Measurements from ENCODE around the gene ST6GALNAC3.

Gene ST6GALNAC3

GRCh38 chr1:76162254-76162653, 87.7 kb downstream of the ST6GALNAC3 start:
- no peak for TF ChIP-seq CTCF (IDR thresholded peaks at IDR 0.05; ENCODE audit: low read depth, low read length, missing control alignments)
- DNase-seq (ENCODE audit: low read depth) = no peak
- in situ Hi-C loops (cut with HindIII; ENCODE audit: low sequenced_read_pairs) = no loop called here
- H3K4me3 ChIP-seq (ENCODE audit: low read depth, low read length) = no peak overlapping the region

GRCh38 chr1:76164165-76164564, 89.6 kb downstream of the ST6GALNAC3 start:
- DNase-seq (ENCODE audit: low read depth) = no peak
- in situ Hi-C loops (cut with HindIII; ENCODE audit: low sequenced_read_pairs) = no loop called here

GRCh38 chr1:76170084-76170483, 95.5 kb downstream of the ST6GALNAC3 start:
- DNase-seq (ENCODE audit: low read depth) = no peak
- TF ChIP-seq CTCF (IDR thresholded peaks at IDR 0.05; ENCODE audit: low read depth, low read length, missing control alignments) = no peak
- in situ Hi-C loops (cut with HindIII; ENCODE audit: low sequenced_read_pairs) = no loop called here
- H3K4me3 ChIP-seq (ENCODE audit: low read depth, low read length) = no peak overlapping the region

More at GRCh38 chr1:76164165-76164564, 89.6 kb downstream of the ST6GALNAC3 start:
- H3K4me3 ChIP-seq (ENCODE audit: low read depth, low read length) = no peak overlapping the region
- TF ChIP-seq CTCF (IDR thresholded peaks at IDR 0.05; ENCODE audit: low read depth, low read length, missing control alignments) = no peak

GRCh38 chr1:76170513-76170912, 96.0 kb downstream of the ST6GALNAC3 start:
- in situ Hi-C loops (cut with HindIII; ENCODE audit: low sequenced_read_pairs) = no loop called here
- TF ChIP-seq CTCF (IDR thresholded peaks at IDR 0.05; ENCODE audit: low read depth, low read length, missing control alignments) = no peak
- peak; percentile 18 for DNase-seq (ENCODE audit: low read depth)
- H3K4me3 ChIP-seq (ENCODE audit: low read depth, low read length) = no peak overlapping the region

- in situ Hi-C loops (cut with HindIII; ENCODE audit: low sequenced_read_pairs) = no loop called here
- DNase-seq (ENCODE audit: low read depth) = no peak
- no peak overlapping the region for H3K4me3 ChIP-seq (ENCODE audit: low read depth, low read length)
- TF ChIP-seq CTCF (IDR thresholded peaks at IDR 0.05; ENCODE audit: low read depth, low read length, missing control alignments) = no peak
Measured at GRCh38 chr1:76176000-76176399, 101.5 kb downstream of the ST6GALNAC3 start.

GRCh38 chr1:76177615-76178014, 103.1 kb downstream of the ST6GALNAC3 start:
- TF ChIP-seq CTCF (IDR thresholded peaks at IDR 0.05; ENCODE audit: low read depth, low read length, missing control alignments) = no peak
- in situ Hi-C loops (cut with HindIII; ENCODE audit: low sequenced_read_pairs) = no loop called here
- DNase-seq (ENCODE audit: low read depth) = no peak
- no peak overlapping the region for H3K4me3 ChIP-seq (ENCODE audit: low read depth, low read length)

- in situ Hi-C loops (cut with HindIII; ENCODE audit: low sequenced_read_pairs) = no loop called here
- no peak overlapping the region for H3K4me3 ChIP-seq (ENCODE audit: low read depth, low read length)
- TF ChIP-seq CTCF (IDR thresholded peaks at IDR 0.05; ENCODE audit: low read depth, low read length, missing control alignments) = no peak
- DNase-seq (ENCODE audit: low read depth) = no peak
Measured at GRCh38 chr1:76179219-76179698, 104.7 kb downstream of the ST6GALNAC3 start.
